ENCODE results near the gene GP1BB.

DNA sequence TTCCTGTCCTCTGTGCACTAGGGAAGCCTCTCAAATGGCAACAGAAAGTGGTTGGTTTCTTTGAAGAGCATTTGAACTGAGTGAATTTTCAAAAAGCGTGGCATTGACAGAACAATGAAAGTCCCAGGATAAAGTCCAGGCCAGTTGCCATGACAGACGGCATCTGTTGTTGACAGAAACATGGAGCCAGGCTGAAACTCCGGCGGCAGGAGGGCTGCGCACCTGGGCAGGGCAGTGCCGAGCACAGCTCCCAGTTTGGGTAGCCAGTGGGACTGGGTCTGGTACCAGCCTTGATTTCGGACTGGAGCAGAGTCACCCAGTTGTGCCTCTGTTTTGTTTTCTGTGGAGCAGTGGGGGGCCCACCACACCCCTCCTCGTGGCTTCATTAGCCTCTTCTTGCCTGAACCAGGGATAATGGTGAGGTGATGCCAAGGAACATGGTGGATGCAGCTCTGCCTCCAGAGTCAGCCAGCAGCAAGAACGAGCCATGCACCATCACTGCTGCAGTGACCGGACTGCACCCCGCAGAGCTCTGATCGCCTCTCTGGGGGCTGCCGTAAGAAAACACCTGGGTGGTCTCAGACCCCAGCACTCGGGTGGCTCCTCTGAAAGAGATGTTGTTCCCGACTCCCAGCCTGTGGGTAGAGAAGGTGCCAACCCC, 18.9 kb upstream of the GP1BB start:
- TF ChIP-seq, protein P1, sequence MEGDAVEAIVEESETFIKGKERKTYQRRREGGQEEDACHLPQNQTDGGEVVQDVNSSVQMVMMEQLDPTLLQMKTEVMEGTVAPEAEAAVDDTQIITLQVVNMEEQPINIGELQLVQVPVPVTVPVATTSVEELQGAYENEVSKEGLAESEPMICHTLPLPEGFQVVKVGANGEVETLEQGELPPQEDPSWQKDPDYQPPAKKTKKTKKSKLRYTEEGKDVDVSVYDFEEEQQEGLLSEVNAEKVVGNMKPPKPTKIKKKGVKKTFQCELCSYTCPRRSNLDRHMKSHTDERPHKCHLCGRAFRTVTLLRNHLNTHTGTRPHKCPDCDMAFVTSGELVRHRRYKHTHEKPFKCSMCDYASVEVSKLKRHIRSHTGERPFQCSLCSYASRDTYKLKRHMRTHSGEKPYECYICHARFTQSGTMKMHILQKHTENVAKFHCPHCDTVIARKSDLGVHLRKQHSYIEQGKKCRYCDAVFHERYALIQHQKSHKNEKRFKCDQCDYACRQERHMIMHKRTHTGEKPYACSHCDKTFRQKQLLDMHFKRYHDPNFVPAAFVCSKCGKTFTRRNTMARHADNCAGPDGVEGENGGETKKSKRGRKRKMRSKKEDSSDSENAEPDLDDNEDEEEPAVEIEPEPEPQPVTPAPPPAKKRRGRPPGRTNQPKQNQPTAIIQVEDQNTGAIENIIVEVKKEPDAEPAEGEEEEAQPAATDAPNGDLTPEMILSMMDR (conservative IDR thresholded peaks at IDR 0.05), result no peak
- no peak for TF ChIP-seq ZFX (IDR thresholded peaks at IDR 0.05)
